ENCODE results near the gene PRRG4.
A peak's percentile ranks its signal among the peaks of the same experiment; 100 is the strongest.
"Not testable (repeated sequence)": the region's sequence is repeated elsewhere in the genome, so short reads cannot be mapped to it uniquely, and the experiment has no call there.

The PRRG4 gene

DNA sequence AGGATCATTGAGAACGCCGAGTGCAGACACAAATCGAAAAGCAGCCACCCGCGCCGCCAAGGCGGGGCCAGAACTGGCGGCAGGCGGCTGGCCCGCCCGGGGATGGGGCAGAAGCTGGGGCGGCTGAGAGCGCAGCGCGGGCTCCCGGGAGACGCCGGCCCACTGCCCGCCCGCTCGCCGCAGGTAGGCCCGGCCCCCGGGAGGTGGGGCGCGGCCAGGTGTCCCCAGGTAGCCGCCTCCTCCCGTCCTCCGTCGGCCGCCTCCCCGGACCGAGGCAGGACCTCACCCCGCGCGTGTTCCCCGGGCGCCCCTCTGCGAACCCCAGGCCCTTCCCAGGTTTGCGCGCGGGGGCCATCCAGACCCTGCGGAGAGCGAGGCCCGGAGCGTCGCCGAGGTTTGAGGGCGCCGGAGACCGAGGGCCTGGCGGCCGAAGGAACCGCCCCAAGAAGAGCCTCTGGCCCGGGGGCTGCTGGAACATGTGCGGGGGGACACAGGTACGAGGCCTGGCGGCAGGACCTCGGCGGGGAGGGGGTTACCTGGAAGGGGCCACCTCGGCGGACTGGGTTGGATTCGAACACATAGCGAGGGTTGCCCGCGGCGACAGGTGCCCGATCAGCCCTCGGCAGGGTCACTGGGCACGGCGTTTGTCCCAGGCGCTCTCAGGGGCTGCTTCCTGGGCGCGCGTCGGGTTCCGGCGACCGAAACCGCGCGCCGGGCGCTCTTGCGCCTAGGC, at the start of gene PRRG4:
TSS of gene PRRG4 (plus strand) at position 248 of the 733 bp plus-strand sequence. CDS start 603 bp downstream, outside the sequence.
- peak in 1 of 2 donors; percentile 34 for DNase-seq (ENCODE audit: low read depth in 1 of 2, low spot score in 1 of 2)

- not testable (repeated sequence) for DNase-seq (ENCODE audit: low read depth in 1 of 2, low spot score in 1 of 2)
Observed at GRCh38 chr11:32780839-32781238, 48.9 kb upstream of the PRRG4 start.

DNA sequence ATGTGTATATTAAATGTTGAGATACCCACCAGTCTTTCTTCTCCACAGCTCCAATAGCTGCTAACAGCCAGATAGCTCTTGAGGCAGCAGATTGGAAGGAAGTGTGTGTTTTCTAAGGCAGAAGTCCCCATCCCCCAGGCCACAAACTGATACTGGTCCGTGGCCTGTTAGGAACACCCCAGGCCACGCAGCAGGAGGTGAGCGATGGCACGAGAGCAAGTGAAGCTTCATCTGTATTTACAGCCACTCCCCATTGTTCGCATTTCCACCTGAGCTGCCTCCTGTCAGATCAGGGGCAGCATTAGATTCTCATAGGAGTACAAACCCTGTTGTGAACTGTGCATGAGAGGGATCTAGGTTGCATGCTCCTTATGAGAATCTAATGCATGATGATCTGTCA, 48.0 kb upstream of the PRRG4 start:
- DNase-seq (ENCODE audit: low read depth in 1 of 2, low spot score in 1 of 2) = no peak

GRCh38 chr11:32785262-32785661, 44.5 kb upstream of the PRRG4 start:
- DNase-seq (ENCODE audit: low read depth in 1 of 2, low spot score in 1 of 2) = no peak

DNA sequence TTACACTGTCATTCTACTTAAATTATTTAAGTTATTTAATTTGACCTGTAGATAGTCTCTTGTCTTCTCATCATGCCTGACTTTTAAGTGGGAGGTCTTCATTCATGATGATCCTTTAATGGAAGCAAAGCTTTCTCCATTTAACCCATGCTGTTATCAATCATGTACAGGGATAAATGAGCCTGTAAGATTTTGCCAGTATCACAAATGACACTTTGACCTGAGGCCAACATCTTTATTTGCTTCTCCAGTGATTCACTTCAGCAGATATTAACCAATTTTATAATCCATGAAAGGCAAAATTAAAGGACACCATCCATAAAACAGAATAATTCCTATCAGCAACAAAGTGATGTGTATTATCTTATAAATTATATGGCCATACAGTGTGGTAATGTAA, 42.9 kb upstream of the PRRG4 start:
- no peak for DNase-seq (ENCODE audit: low read depth in 1 of 2, low spot score in 1 of 2)

DNA sequence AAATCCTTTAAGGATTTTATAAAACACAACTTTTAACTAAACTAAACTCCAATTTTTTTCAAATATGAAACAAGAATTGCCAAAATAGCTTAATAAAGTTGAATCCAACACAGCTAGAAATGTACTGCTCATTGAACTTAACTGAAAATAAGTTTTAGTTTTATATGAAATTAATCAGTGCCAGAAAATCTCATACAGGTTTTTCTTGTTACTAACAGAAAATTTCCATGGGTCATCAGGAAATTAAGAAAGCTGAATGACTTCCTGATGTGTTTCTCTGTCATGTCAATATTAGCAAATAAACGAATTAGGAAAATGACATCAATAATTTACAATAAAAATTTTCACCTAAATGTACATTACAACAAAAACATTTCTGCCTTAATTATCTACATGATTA, 38.8 kb upstream of the PRRG4 start:
- DNase-seq (ENCODE audit: low read depth in 1 of 2, low spot score in 1 of 2) = no peak

GRCh38 chr11:32792111-32792947, 37.4 kb upstream of the PRRG4 start:
- DNase-seq (ENCODE audit: low read depth in 1 of 2, low spot score in 1 of 2) = no peak

DNA sequence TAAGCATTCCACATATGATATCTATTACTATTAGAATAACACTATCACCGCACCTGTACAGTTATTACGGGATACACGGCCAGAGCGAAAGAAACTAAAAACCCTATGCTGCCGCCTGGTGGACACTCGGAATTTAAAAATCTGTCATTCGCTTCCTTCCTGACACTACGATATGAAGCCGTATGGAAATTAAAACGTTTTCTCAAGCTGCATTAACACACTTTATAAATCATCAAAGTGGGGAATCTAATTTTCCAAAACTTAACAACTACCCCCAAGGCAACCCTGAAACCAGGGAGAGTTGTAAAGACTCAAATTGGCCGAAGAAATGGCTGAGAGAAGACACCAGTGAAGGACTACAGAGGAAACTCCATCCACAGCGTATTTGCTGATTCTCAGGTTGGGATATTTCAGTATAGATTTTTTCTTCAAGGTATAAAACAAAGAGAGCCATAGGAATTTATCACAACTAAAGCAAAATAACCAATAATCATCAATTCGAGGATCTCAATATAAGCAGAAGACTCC, 36.7 kb upstream of the PRRG4 start:
- peak; percentile 23 to 43 for DNase-seq (ENCODE audit: low read depth in 1 of 2, low spot score in 1 of 2)

DNA sequence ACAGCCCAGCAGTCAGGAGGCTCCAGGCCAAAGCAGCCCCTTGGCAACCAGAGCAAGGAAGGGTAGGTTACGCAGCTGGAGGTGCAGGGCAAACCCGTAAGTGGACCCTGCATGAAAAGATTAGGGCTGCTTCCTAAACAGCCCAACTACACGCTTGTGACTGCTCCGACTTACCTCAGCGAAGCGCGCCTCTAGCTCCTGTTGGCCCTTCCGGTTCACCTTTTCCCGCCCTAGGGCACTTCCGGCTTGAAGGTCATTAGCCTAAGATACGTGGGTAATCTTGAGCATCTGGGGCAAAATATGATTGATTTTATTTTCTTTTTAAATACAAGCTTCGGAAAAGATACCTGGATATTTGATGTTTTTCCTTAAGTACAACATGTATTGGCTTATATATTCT, 35.3 kb upstream of the PRRG4 start, which contains the start of gene CCDC73:
TSS of gene CCDC73 (minus strand) at position 224 of the 400 bp plus-strand sequence. CDS start 34,419 bp downstream, outside the sequence.
- DNase-seq (ENCODE audit: low read depth in 1 of 2, low spot score in 1 of 2) = no peak

DNA sequence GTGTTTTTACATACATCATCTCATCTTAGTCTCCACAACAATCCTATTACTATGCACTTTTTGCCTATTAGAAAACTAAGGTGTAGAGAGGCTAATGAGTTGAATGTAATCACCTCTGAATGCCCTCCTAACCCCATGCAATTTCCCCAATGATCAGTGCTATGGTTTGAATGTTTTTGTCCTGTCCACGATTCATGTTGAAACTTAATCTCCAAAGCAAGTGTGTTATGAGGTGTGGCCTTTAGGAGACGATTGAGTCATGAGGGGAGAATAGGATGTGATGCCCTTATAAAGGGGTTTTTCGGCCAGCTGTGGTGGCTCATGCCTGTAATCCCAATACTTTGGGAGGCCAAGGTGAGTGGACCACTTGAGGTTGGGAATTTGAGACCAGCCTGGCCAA, 33.3 kb upstream of the PRRG4 start:
- DNase-seq (ENCODE audit: low read depth in 1 of 2, low spot score in 1 of 2) = no peak

GRCh38 chr11:32809313-32809712, 20.4 kb upstream of the PRRG4 start:
- DNase-seq (ENCODE audit: low read depth in 1 of 2, low spot score in 1 of 2) = peak in 1 of 2 donors; percentile 15

DNA sequence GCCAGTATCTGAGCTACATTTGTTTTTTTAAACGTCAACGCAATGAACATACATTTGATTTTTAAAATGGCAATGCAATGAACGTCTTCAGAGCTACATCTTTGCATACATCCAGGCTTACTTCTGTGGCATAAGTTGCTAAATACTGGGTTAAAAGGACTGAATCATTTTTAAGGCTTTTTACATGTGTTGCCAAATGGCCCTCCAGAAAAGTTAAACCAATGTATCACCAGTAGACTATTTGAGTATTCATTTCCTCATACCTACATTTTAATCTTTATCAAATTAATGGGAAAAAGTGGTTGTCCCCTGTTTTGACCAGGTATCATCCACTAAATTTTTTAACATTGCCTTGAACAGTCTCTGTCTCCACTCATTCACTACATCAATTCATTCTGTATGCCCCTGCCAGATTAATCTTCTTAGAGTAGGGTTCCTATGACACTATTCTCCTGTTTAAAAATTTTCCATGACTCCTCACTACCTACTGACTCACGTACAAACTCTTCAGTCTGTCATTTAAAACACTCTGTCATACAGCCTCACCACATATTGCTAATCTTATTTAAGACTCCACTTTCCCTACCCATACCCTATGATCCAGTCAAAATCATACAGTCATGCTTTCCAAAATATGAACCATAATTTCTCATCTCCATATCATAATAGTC, 12.4 kb upstream of the PRRG4 start:
- no peak for DNase-seq (ENCODE audit: low read depth in 1 of 2, low spot score in 1 of 2)

DNA sequence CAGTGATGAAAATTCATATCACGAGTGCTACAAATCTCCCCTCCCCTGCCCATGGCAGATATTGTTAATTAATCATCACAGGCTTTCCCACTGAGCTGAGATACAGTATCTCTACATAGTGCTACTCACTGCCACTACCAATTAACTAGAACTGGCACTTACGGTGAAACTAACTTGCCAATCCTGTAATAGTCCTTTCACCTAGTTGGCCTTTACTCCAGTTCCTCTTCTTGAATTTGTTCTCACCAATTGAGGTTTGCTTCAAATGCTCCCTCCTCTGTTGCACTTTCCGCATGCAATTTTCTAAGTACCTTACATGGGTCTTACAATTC, 11.9 kb upstream of the PRRG4 start:
- DNase-seq (ENCODE audit: low read depth in 1 of 2, low spot score in 1 of 2) = no peak

- DNase-seq (ENCODE audit: low read depth in 1 of 2, low spot score in 1 of 2) = no peak
Observed at GRCh38 chr11:32819187-32819586, 10.5 kb upstream of the PRRG4 start.

DNA sequence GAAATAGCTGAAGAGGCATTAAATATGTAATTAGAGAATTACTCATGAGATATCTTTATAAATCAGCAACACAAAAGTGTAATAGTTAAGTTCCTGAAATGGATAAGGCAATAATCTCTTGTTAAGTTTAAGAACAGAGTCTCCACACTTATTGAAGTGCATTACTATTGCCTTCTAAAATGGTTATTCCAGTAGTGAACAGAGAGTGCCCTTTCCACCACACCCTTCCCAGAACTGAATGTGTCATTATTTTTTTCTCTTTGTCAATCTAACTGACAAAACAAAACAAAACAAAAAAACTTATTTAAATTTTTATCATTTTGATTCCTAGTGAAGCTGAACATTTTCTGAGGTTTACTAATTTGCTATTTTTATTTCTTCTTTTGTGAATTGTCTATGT, 9.2 kb upstream of the PRRG4 start:
- DNase-seq (ENCODE audit: low read depth in 1 of 2, low spot score in 1 of 2) = no peak

DNA sequence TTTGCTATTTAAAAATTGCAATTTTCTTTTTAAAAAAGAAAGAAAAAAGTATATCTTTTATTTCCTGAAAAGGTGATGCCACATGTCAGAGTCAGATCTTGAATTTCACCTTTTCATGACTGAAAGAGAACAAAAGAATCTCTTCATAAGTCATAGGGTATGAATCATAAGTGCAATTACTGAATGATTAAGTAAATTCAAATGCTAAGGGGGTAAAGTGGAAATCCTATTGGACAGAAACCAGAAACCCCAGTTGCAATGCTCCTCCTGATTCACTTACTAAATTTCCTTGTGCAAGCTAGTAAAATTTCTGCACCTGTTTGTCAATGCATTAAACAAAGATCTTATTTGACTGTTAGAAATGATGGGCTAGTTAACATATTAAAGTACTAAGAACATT, 8.2 kb upstream of the PRRG4 start:
- DNase-seq (ENCODE audit: low read depth in 1 of 2, low spot score in 1 of 2) = no peak

DNA sequence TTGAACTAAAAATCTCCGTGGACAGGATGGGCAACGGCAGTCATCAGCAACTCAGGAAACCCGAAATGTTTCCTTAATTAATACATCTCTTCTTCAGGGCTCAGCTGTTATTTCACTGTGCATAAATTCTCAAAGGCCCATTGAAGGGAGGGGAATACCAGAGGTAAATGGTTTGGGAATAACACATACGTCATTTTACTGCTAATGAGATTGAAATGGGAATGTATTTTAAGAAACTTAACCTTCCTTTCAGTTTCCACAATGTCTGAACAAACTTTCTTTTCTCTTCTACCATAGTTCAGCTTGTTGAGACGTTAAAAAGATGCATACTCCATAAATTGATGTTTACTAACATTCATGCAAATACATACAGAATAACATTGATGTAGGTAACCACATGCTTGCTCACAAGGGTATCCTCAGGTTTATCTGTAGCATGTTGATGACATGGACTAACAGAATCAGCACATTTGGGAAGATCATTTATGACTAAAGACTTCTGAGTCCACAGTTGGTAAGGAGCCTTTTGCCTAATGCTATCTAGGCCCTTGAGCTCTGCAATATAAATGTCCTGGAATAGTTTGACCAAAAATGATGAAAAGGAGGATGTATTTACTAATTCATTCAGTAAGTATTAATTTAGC, 7.7 kb upstream of the PRRG4 start:
- no peak for DNase-seq (ENCODE audit: low read depth in 1 of 2, low spot score in 1 of 2)

GRCh38 chr11:32823617-32824016, 6.1 kb upstream of the PRRG4 start:
- DNase-seq (ENCODE audit: low read depth in 1 of 2, low spot score in 1 of 2) = not testable (repeated sequence)

- DNase-seq (ENCODE audit: low read depth in 1 of 2, low spot score in 1 of 2) = no peak
Observed at GRCh38 chr11:32826113-32826512, 3.6 kb upstream of the PRRG4 start.

GRCh38 chr11:32827276-32827675, 2.5 kb upstream of the PRRG4 start:
- DNase-seq (ENCODE audit: low read depth in 1 of 2, low spot score in 1 of 2) = no peak

DNA sequence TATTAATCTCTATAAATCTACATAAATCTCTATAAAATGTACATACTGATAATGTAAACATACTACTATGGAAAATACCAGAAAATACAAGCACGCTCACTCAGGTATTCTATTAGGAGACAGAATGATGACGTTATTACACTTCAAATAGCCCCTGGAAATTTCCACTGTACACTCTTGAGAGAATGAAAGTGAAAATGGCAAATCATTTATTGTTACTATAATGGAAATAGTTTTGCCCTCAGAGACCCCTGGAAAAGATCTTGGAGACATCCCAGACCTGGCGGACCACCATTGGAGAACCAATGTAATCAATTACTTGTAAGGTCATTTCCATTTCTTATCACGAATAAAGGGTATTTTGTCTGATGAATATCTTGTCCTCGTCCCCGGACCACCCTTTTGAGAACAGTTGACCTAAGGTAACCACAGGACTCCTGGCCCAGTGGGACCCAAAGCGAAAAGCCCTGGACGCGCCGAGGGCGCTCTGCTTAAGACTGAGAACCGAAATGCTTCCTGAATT, 509 bp upstream of the PRRG4 start:
- no peak for DNase-seq (ENCODE audit: low read depth in 1 of 2, low spot score in 1 of 2)

Measured in stimulated activated CD4-positive, alpha-beta T cell treated with anti-CD3 and anti-CD28 coated beads, Interleukin-15, amount 100 ng/mL, for 1 hour (primary cell).